SH-SY5Y (cell line): Measurements from ENCODE around the gene FBXW4.

Source experiments
- GATA2 ChIP-seq: IDR thresholded peaks from 2 replicates; pipeline ENCODE4 v1.6.1; 2011; ENCODE audit warnings: mild to moderate bottlenecking, low read depth, low read length
- GATA3 ChIP-seq: IDR thresholded peaks from 2 replicates; pipeline ENCODE4 v1.6.1; 2011; ENCODE audit warnings: low read depth, mild to moderate bottlenecking, low read length, moderate library complexity

FBXW4 gene

DNA sequence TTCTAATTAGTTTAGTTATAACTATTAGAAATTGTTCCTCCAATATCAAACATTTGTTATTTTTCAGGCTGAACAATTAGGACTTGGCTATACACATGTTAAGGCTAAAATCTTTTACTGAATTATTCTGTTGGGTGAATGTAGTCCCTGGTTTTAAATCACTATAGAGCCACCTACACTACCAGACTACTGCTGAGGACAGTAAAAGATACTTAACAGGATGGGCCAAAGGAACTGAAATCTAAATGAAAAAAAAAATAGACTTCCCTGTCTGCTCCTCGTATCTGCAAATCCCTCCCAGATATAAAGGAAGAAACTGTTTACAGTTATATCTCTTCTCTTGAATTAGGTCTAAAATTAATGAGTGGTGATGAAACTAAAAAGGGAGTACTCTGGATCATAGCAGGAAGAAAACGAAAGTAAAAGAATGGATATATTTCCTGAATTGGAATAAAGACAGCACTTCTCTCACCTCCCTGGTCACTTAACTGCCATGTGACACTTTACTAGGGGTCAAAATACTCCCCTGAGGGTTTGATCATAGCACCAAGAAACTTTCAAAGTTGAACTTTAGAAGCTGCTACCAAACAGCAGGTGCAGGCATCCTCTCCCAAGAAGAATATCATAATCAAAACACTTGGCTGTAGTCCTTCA, 12.7 kb downstream of the FBXW4 start:
- TF ChIP-seq GATA3 (no peak), GATA2 (no peak)

- TF ChIP-seq GATA2 (no peak), GATA3 (no peak)
These were observed 18.4 kb downstream of the FBXW4 start for GRCh38 chr10:101676565-101676964.

GRCh38 chr10:101675115-101675514, 19.9 kb downstream of the FBXW4 start:
- no peak for TF ChIP-seq GATA3
- TF ChIP-seq GATA2: no peak

GRCh38 chr10:101672536-101672935, 22.4 kb downstream of the FBXW4 start:
- TF ChIP-seq GATA3: no peak
- no peak for TF ChIP-seq GATA2

DNA sequence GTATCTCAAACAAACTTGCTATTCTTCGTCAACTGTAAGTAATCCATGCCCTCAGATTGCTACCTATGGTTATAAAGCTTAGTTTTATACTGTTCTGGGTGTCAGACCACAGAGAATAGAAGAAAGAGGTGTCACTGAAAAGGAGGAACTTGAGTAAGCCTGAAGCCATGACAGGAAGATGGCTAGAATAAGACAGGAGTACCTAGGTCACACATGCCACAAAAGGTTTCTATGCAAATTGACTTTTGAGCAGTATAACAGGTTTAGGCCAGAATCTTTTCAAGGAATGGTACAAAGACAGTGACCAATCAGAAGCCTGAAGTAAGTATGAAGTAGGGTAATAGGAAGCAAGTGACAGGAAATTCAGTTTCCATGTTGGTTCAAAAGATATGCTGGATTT, 23.5 kb downstream of the FBXW4 start:
- TF ChIP-seq GATA2 (no peak), GATA3 (no peak)

DNA sequence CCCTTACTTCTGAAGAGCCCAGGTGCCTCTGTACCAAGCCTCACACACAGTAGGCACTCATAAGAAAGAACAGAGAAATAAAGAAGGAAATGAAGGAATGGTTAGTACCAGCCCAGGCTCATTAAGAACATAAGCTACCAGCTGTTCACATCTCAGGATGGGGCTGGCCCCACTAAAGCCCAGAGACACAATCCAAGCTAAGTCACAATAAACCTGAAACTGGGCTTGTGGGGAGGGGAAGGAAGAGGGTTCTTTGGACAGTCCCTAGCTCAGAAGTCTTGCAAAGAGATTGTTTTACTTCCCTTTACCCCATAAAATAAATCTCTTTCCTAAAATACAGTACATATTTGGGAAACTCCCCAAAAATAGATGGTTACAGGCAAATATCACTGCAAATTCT, 24.3 kb downstream of the FBXW4 start:
- TF ChIP-seq GATA2 (no peak), GATA3 (no peak)

GRCh38 chr10:101669181-101669580, 25.8 kb downstream of the FBXW4 start:
- TF ChIP-seq GATA2: no peak
- no peak for TF ChIP-seq GATA3

GRCh38 chr10:101668566-101668965, 26.4 kb downstream of the FBXW4 start:
- TF ChIP-seq GATA3 (no peak), GATA2 (no peak)

DNA sequence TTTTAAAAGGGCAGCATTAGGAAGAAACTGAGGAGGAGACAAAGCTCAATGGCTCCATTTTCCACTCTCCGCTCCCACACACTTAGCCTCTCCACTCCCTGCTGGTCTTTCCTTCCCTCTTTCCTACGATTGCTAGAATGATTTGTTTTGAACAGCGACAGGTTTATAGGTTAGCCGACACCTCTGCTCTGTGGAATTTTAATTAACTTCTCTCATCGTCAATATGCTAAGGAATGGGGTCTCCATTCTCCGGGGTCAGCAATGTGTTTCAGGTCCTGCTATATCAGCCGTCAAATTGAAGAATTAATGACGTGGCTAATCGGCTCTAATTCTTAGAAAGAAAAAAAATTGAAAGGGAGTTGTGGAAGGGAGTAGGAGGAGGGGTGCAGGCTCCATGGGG, 28.9 kb downstream of the FBXW4 start:
- TF ChIP-seq GATA2 (no peak), GATA3 (no peak)

GRCh38 chr10:101663097-101663496, 31.9 kb downstream of the FBXW4 start:
- TF ChIP-seq GATA3 (no peak), GATA2 (no peak)

DNA sequence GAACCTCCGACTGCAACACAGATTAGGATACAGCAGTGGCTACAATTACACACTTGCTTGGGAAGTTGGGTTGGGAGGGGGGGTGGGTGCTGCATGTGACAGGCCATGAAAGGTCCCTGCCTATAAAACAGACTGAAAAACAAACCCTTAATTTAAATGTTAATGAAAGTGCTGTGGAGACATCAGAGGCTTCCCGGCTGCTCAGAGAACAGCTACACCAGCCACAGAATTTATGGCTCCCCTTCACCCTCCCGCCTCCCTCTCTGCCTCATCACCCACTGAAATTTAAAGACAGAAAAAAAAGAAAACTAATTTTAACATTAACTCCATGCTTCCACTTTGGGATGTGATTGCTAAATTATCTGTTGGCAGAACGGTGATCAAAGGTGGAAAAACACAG, 34.7 kb downstream of the FBXW4 start:
- TF ChIP-seq GATA3: no peak
- no peak for TF ChIP-seq GATA2

- TF ChIP-seq GATA3 (no peak), GATA2 (no peak)
These were observed 36.0 kb downstream of the FBXW4 start for GRCh38 chr10:101658975-101659374.

GRCh38 chr10:101656890-101657289, 38.1 kb downstream of the FBXW4 start:
- TF ChIP-seq GATA2 (no peak), GATA3 (no peak)

- TF ChIP-seq GATA3: no peak
These were observed 39.4 kb downstream of the FBXW4 start for GRCh38 chr10:101655570-101655969.

GRCh38 chr10:101653536-101653935, 41.4 kb downstream of the FBXW4 start:
- TF ChIP-seq GATA3 (no peak), GATA2 (no peak)

DNA sequence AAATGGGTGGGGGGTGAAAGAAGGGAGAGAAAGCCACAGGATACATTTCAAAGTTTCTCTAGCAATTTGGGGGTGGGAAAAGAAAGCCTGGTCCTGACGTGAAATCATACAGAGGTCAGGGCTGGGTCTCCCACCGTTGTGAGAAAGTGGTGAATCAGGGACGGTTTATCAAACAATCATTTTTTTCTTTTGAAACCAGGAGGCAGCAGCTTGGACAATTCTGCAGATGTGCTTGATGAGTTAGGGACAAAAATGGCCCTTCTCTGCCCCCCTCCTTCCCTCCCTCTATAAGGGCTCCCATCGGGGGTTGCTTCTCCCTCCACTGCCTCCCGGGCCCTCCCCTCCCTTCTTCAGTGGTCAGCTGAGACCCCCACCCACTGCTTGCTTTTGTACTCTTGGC, 43.6 kb downstream of the FBXW4 start:
- TF ChIP-seq GATA2 (no peak), GATA3 (no peak)
